ENCODE data around the gene PNISR.

GRCh38 chr6:99416892-99417767 lies 8.0 kb downstream of the PNISR start:
- TF ChIP-seq CTCF (IDR thresholded peaks at IDR 0.05) = no peak
- TF ChIP-seq POLR2A (IDR thresholded peaks at IDR 0.05) = no peak

Data from testis (tissue), 2 donors.